Testis (tissue), 2 donors: ENCODE results near the gene L3MBTL4.

Experiments used
- POLR2A ChIP-seq: fragments of 450-650 bp; IDR thresholded peaks from one replicate; pipeline ENCODE4 v1.6.1; 2017; ENCODE audit warnings: antibody characterized with exemption, mild to moderate bottlenecking, moderate library complexity
- TF ChIP-seq, protein P1 (sequence below), 3 experiments: fragments of 450-650 bp in 2 of 3; fragments of 200-600 bp in 1 of 3; sonication (generic) in 1 of 3; IDR thresholded peaks; one replicate each; pipeline ENCODE4 v1.5.1; 2016 to 2019; ENCODE audit warnings: antibody characterized with exemption in 3 of 3, mild to moderate bottlenecking in 2 of 3, moderate library complexity in 1 of 3

- TF ChIP-seq POLR2A: no peak
- TF ChIP-seq, protein P1, sequence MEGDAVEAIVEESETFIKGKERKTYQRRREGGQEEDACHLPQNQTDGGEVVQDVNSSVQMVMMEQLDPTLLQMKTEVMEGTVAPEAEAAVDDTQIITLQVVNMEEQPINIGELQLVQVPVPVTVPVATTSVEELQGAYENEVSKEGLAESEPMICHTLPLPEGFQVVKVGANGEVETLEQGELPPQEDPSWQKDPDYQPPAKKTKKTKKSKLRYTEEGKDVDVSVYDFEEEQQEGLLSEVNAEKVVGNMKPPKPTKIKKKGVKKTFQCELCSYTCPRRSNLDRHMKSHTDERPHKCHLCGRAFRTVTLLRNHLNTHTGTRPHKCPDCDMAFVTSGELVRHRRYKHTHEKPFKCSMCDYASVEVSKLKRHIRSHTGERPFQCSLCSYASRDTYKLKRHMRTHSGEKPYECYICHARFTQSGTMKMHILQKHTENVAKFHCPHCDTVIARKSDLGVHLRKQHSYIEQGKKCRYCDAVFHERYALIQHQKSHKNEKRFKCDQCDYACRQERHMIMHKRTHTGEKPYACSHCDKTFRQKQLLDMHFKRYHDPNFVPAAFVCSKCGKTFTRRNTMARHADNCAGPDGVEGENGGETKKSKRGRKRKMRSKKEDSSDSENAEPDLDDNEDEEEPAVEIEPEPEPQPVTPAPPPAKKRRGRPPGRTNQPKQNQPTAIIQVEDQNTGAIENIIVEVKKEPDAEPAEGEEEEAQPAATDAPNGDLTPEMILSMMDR (IDR thresholded peaks at IDR 0.05): no peak
These were observed 104.0 kb downstream of the L3MBTL4 start for GRCh38 chr18:6310714-6311113.
